Measurements from ENCODE around the gene CLDN19.
"Not testable (repeated sequence)": the region's sequence is repeated elsewhere in the genome, so short reads cannot be mapped to it uniquely, and the experiment has no call there.

CLDN19 gene

DNA sequence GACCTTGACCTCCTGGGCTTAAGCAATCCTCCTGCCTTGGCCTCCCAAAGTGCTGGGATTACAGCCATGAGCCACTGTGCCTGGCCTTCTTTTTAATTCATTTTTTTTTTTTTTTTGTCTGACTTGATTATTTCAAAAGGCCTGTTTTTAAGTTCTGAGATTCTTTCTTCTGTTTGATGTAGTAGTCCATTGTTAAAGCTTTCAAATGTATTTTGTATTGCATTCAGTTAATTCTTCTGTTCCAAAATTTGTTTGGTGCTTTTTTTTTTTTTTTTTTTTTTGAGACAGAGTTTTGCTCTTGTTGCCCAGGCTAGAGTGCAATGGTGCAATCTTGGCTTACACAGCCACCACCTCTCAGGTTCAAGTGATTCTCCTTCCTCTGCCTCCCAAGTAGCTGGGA, 25.6 kb downstream of the CLDN19 start:
- not testable (repeated sequence) for DNase-seq (ENCODE audit: extremely low read depth in 1 of 2, low read depth in 1 of 2)

DNA sequence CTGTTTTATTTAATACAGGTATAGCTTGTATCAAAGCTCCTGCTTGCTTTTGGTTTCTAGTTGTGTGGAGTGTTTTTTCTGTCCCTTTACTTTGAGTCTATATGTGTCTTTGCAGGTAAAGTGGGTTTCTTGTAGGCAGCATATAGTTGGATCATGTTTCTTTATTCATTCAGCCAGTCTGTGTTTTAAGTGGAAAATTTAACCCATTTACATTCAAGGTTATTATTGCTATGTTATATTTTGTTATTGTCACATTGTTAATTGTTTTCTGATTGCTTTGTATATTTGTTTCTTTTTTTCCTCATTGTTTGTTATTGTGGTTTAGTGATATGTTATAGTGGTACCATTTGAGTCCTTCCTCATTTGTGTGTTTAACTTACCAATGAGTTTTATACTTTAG, 26.7 kb downstream of the CLDN19 start:
- no peak for DNase-seq (ENCODE audit: extremely low read depth in 1 of 2, low read depth in 1 of 2)

DNA sequence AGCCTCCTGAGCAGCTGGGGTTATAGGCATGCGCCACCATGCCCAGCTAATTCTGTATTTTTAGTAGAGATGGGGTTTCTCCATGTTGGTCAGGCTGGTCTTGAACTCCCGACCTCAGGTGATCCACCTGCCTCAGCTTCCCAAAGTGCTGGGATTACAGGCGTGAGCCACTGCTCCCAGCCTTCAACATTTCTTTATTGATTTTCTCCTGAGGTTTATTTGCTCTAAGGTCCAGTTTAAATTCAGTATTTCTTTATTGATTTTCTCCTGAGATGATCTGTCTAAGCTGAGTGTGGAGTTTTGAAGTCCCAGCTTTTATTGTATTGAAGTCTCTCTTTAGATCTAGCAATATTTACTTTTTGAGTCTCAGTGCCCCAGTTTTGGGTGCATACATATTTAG, 27.2 kb downstream of the CLDN19 start:
- not testable (repeated sequence) for DNase-seq (ENCODE audit: extremely low read depth in 1 of 2, low read depth in 1 of 2)

DNA sequence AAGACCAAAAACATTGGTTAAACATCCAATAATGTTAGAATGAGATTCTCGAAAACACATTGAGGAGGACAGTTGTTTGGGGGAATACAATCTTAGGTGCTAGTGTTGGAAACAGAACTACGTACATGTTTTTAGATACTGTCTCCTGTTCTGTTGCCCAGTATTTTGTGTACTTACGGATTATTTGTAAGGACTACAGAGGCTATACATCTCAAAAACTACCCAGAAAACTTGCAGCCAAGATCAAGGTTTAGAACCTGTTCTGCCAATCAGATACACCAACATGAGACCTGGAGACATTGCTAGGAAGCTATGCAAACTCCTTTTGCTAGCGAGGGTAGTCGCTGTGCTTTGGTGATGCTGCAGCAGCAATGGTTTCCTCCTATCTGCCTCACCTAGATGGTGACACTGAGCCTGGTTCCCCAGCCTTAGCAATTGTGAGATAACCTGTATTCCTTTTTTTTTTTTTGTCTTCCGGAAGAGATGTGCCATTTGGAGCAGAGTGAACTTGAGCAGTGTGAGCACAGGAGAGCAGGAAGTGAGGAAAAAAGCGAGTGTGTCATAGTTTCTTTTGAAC, 36.1 kb downstream of the CLDN19 start:
- DNase-seq (ENCODE audit: extremely low read depth in 1 of 2, low read depth in 1 of 2), result no peak

DNA sequence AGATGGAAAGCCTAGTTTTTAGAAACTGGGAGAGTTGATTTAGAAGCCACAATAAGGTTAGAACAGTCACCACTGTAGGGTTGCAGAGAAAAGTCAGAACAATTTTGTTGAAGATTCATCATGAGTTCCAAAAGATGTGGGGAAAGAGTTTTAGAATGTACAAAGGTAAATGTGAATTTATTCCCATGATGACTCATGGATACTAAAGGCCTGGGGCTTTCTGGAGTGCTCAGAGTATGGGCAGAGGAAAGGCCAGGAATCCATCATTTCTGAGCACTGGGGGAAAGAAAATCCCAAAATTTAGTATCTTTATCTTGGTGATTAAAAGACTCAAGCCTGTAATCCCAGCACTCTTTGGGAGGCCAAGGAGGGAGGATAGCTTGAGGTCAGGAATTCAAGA, 40.0 kb downstream of the CLDN19 start:
- DNase-seq (ENCODE audit: extremely low read depth in 1 of 2, low read depth in 1 of 2), result no peak

DNA sequence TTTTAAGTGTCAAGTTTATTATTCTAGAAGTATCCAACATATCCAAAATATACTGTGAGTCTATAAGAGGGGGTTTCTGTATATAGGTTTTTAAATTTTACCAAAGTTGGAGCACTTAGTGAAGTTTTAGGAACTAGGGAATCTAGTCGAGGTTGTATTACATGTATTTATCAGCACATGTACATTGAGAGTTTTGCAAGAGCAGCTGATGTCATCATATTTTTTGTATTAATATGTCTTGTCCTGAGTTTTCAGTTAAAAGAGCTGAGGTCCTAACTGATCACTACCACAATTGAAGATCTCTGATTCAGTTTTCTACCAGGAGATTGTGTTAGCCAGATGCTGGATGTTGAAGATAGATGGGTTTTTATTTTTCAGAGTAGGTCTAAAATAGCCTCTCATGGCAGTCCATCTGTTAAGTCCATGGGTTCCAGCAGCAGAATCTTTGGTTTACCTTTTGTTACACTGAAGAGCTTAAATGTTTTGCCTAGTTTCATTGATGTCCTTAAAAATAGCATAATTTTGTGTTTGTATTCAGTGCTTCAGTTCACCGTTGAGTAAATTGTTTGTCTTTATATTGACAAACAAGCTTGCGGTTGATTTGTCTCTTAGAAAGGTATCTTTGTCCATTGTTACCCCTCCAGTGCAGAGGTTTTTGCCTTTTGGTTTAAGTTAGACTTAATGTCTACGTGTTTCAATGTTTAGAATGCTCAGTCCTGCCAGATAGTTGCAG, 41.8 kb downstream of the CLDN19 start:
- no peak for DNase-seq (ENCODE audit: extremely low read depth in 1 of 2, low read depth in 1 of 2)

DNA sequence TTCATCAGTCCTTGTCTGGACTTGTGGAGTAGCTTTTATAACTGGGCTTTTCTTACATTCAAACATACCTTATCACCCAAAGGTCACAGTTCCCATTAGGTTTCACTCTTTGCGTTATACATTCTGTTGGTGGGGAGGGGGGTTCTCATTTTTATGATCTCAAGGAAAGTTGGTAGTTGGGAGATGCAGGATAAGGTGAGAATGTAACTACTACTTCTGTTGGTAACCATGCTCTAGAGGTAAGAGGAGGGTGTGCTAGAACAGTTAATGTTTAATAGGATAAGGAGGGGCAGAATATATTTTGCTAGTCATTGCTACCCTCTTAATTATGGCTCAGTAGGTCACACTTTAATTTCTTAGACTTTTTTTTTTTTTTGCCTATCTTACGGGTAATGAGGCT, 47.1 kb downstream of the CLDN19 start:
- DNase-seq (ENCODE audit: extremely low read depth in 1 of 2, low read depth in 1 of 2), result no peak

DNA sequence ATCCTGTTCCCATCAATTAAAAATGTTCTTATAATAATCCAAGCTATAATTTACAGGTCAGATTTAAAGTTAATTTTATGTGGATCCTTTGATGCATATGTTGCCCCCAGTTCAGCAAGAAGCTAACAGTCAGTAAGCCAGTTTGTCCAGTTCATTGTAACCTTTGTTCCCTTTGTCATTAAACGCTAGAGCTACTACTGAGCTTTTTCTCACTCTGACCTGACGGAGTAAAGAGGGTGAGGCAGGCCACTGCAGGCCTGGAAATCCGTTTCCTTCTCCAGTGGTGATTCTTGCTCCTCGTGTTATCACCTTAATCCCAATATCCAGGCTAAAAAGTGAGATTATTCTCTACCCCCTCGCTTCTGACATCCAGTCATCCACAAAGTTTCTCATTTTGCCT, 47.6 kb downstream of the CLDN19 start:
- DNase-seq (ENCODE audit: extremely low read depth in 1 of 2, low read depth in 1 of 2), result no peak

DNA sequence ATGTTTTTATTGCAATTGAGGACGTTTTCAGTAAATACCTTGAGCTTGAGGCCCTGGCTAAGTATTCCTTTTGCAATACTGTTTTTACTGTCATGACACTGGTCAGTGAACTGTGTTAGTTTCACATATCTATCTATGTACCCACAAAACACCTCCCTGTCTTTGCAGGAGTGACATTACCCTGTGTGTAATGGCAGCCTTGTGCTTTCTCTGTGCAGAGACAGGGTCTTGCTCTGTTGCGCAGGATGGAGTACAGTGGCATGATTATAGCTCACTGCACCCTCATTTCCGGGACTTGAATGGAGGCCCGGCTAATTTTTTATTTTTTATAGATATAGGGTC, 48.9 kb downstream of the CLDN19 start:
- DNase-seq (ENCODE audit: extremely low read depth in 1 of 2, low read depth in 1 of 2), result no peak

DNA sequence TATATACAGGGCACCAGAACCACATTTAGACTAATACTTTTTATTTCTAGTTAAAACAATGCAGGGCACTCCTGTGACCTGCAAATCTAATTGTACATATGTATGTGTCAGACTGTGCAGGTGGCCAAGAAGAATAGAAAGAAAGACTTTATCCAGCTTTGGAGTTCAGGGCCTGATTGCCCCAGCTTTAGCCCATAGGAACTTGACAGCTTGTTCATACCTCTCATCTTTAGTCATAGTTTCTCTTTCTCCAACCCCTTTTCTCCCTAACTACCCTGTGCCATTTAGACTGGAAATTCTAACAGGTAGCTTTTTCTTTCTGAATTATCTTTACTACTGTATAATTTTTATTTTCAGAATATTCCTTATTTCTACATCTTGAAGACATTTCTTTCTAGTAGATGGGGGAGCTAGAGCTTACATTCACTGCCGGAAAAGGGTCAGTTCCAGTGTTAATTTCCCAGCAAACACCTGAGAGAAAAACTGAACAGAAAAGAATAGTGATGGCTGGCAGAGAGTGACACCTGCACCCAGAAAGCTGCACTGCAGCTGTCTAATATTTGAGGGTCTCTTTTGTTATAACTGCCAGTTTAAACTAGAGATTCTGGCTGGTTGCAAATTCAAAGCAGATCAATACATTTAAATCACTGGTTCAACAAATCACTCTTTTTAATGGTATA, 49.4 kb downstream of the CLDN19 start:
- DNase-seq (ENCODE audit: extremely low read depth in 1 of 2, low read depth in 1 of 2), result no peak

DNA sequence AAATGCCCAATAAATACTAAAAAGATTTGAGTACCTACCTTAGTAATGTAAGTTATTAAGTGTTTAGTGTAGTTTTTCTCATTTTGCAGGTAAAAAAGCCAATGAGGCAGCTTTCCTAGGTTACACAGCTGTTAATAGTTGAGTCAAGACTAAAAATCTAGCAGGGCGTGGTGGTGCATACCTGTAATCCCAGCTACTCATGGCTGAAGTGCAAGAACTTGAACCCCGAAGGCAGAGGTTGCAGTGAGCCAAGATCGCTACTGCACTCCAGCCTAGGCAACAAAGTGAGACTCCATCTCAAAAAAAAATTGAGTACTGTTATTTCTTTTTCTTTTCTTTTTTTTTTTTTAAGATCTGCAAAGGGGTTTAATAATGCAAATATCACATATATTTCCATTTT, 50.1 kb downstream of the CLDN19 start:
- DNase-seq (ENCODE audit: extremely low read depth in 1 of 2, low read depth in 1 of 2), result no peak

DNA sequence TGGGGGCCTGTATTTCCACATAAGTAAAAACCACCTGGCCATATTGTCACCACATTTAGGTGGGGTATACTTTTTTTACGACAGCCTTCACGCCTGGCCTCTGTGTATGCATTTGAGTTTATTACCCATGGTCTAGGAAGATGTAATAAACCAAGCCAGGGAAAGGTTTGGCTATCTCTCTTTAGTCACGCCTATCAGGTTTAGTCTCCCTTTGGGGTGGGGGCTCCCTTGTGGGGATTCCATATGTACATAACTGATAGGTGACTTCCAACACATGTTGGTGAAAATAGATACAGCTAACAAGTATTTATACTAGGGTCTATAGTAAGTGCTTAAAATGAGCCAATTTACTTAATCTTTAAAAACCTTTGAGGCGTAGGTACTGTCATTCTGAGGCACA, 53.6 kb downstream of the CLDN19 start:
- DNase-seq (ENCODE audit: extremely low read depth in 1 of 2, low read depth in 1 of 2), result no peak

DNA sequence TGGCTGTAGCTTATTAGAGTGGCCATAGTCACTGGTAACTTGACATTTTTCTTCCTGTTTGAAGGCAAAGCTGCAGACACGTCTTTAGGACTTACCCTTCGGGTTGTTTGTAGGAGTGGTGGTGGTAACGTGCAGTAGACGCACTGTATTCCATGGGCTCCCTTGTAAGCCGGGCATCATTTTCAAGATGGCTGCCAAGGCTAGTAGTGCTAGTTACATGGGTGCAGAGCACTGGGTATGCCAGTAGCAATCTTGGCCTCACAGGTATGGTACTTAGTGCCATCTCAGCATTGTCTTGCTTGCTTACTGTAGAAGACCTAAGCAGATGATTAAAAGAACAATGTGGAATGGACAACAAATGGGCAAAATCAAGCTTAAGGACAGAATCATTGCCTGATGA, 55.9 kb downstream of the CLDN19 start:
- DNase-seq (ENCODE audit: extremely low read depth in 1 of 2, low read depth in 1 of 2), result no peak

Data from activated CD8-positive, alpha-beta memory T cell treated with anti-CD3 and anti-CD28 coated beads for 1 hour (primary cell).